ENCODE data around the gene MTTP. TPM values are rescaled to one million over a fixed set of nuclear protein-coding genes. Genes with fewer than 3 reads are reported as not detected.

MTTP gene
- total RNA-seq, 1 donor from 2014 or later, result 11.1 TPM

DNA sequence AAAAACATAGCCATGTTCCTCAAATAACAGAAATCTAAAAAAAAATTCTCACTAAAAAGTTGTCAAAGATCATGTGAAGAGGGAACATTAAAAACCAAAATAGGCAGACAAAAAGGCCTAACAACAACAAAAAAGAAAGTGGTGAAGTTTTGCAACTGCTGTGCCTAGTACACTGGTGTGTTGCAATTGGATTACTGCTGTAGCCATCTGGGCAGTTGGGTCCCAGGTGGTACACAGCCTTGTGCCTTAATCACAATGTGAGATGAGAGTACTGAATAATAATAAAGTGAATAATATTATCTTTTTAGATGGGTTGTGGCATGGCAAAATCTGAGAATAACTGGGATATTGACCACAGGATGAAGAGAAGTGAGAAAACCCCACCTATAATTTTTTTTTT, 71.0 kb downstream of the MTTP start:
- Mint-ChIP-seq H3K36me3 (ENCODE audit: low read depth) (no peaks in the 10 kb centered on the region), H3K27me3 (ENCODE audit: low read depth) (no peaks in the 10 kb centered on the region), H3K4me3 (peak overlapping the region; percentile 10), H3K9me3 (no peaks in the 10 kb centered on the region), H3K4me1 (peaks cover 74% of the 10 kb centered on the region), H3K27ac (ENCODE audit: unreplicated experiment) (no peak overlapping the region)
- TF ChIP-seq, protein P1, sequence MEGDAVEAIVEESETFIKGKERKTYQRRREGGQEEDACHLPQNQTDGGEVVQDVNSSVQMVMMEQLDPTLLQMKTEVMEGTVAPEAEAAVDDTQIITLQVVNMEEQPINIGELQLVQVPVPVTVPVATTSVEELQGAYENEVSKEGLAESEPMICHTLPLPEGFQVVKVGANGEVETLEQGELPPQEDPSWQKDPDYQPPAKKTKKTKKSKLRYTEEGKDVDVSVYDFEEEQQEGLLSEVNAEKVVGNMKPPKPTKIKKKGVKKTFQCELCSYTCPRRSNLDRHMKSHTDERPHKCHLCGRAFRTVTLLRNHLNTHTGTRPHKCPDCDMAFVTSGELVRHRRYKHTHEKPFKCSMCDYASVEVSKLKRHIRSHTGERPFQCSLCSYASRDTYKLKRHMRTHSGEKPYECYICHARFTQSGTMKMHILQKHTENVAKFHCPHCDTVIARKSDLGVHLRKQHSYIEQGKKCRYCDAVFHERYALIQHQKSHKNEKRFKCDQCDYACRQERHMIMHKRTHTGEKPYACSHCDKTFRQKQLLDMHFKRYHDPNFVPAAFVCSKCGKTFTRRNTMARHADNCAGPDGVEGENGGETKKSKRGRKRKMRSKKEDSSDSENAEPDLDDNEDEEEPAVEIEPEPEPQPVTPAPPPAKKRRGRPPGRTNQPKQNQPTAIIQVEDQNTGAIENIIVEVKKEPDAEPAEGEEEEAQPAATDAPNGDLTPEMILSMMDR (conservative IDR thresholded peaks at IDR 0.05), result no peak
- DNase-seq (ENCODE audit: low read depth, low spot score), result no peak

DNA sequence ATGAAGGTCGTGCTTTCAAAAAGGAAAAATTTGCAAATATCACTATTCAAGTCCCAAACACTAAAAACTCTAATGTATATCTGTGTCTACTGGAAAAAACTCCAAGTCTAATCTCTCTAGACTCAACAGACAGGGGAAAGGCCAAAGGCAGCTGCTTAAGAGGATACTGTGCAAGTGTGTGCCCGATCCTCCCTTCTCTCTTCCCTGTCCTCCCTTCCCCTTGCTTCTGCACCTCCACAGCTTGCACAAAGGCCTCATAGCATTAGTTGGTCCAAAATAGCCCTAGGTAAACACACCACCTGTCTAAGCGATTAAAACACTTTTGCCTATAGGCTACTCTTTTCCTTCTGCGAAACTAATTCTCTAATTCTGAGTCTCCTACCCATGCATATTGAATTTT, 72.4 kb downstream of the MTTP start:
- H3K27me3 Mint-ChIP-seq (ENCODE audit: low read depth), result no peaks in the 10 kb centered on the region
- peaks cover 63% of the 10 kb centered on the region for H3K4me1 Mint-ChIP-seq
- peak overlapping the region; percentile 12 for H3K4me3 Mint-ChIP-seq

DNA sequence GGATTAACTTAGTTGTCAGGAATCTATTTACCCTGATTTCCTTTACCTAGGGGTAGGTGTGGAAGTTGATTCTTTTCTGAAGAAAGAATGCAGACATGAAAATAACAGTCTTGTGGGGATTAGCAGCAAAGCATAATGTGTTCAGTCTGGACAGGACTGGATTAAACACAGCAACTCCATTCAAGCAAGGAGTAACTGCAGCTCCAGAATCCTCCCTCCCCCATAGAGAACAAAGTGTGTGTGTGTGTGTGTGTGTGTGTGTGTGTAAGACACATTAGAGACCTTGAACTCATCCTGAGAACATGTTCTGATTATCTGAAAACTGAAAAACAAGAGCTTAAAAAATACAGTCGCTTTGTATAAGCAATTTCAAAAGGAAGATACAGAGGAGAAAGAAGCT, 73.7 kb downstream of the MTTP start:
- no peak overlapping the region for H3K4me3 Mint-ChIP-seq
- H3K9me3 Mint-ChIP-seq, result no peaks in the 10 kb centered on the region
- peaks cover 50% of the 10 kb centered on the region for H3K4me1 Mint-ChIP-seq
- TF ChIP-seq, protein P1 (conservative IDR thresholded peaks at IDR 0.05), result no peak
- H3K27ac Mint-ChIP-seq (ENCODE audit: unreplicated experiment), result peak overlapping the region; percentile 21
- H3K27me3 Mint-ChIP-seq (ENCODE audit: low read depth), result no peaks in the 10 kb centered on the region
- H3K36me3 Mint-ChIP-seq (ENCODE audit: low read depth), result no peaks in the 10 kb centered on the region
- DNase-seq (ENCODE audit: low read depth, low spot score), result no peak

More for the DNA sequence above, 72.4 kb downstream of the MTTP start:
- TF ChIP-seq, protein P1 (conservative IDR thresholded peaks at IDR 0.05), result no peak
- Mint-ChIP-seq H3K27ac (ENCODE audit: unreplicated experiment) (no peak overlapping the region), H3K9me3 (no peaks in the 10 kb centered on the region), H3K36me3 (ENCODE audit: low read depth) (no peaks in the 10 kb centered on the region)
- DNase-seq (ENCODE audit: low read depth, low spot score), result no peak

DNA sequence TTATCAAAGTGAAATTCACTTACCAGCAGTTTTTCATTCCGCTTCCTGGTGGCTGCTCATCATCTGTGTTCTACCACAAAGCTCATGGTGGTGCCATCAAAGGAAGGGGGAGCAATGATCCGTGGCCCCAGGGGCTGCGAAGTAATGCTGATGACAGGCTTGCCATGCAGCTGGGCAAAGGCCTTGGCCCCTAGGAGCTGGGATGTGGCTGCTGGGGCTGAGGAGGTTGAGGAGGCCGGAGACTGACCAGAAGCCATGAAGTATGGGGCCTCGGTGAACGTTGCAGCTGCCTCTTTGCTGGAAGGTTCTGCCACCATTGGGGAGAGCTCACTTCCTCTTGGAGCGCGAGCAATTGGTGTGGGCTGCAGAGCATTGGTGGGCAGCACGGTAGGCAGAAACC, 74.6 kb downstream of the MTTP start:
- no peak overlapping the region for H3K4me3 Mint-ChIP-seq
- no peaks in the 10 kb centered on the region for H3K27me3 Mint-ChIP-seq (ENCODE audit: low read depth)
- no peaks in the 10 kb centered on the region for H3K9me3 Mint-ChIP-seq
- DNase-seq (ENCODE audit: low read depth, low spot score), result no peak
- H3K4me1 Mint-ChIP-seq, result peaks cover 41% of the 10 kb centered on the region
- TF ChIP-seq, protein P1 (conservative IDR thresholded peaks at IDR 0.05), result no peak
- H3K36me3 Mint-ChIP-seq (ENCODE audit: low read depth), result no peaks in the 10 kb centered on the region
- peak overlapping the region; percentile 92 for H3K27ac Mint-ChIP-seq (ENCODE audit: unreplicated experiment)

DNA sequence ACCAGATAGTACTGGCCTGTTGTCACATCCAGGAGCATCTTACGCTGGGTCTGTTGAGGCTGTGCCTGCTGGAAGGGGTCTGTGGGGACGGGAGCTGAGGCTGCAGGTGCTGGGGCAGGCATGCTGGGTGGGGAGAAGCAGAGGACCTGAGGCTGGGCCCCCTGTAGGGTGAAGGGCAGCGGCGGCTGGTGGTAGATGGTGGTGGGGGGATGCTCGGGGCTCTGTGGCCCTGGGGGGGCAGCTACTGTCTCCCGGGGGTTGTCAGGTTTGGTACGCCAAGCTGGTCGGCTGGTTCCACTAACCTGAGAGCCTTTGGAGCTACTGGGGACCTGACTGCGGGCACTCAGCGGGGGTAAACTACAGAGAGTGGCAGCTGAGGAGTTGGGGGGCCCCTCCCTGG, 75.2 kb downstream of the MTTP start:
- no peak for DNase-seq (ENCODE audit: low read depth, low spot score)
- H3K4me3 Mint-ChIP-seq, result no peak overlapping the region
- TF ChIP-seq, protein P1 (conservative IDR thresholded peaks at IDR 0.05), result no peak
- H3K27ac Mint-ChIP-seq (ENCODE audit: unreplicated experiment), result peak overlapping the region; percentile 92
- no peaks in the 10 kb centered on the region for H3K9me3 Mint-ChIP-seq
- no peaks in the 10 kb centered on the region for H3K27me3 Mint-ChIP-seq (ENCODE audit: low read depth)
- H3K36me3 Mint-ChIP-seq (ENCODE audit: low read depth), result no peaks in the 10 kb centered on the region
- H3K4me1 Mint-ChIP-seq, result peaks cover 36% of the 10 kb centered on the region

Measured in neural crest cell (in vitro differentiated cells).